ENCODE measurements around the gene PIEZO2. TPM values are rescaled to one million over a fixed set of nuclear protein-coding genes. Genes with fewer than 3 reads are reported as not detected.

The PIEZO2 gene
- total RNA-seq, 1 donor from 2014 or later: 0.30 TPM

DNA sequence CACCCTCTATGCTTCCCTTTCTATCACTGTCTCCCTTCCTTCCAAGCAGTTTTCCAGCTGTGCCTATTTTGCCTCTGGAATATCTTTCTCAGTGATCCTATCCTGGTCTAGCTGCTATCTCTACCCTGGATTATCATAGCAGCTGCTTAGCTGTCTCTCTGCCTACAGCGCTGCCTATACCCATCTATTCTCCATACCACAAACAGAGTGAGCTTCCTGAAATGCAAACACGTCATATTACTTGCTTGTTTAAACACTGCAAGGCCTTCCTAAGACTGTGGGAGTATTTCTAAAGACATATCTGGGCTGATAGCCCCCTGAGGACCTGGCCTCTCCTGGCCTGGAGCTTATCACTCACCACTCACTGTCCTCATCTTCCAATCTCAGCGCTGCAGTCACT is 403.4 kb downstream of the PIEZO2 start:
- DNase-seq (ENCODE audit: low read depth): no peak

DNA sequence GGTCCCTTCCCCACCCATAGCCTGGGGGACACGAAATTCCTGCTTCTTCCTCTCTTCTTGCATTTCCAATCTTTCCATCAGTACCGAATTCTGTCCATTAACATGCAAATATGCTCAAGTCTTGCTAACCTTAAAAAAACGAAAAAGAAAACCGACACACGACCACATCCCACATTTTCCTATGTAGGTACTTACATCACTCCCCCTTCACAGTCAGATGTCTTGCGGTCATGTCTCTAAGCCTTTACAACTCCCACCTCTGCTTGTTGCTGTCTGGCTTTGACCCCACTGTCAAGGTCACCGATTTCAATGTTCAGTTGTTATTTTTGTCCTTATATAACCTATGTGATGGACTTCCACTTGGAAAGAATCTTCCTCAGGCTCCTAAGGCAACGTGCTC is 404.1 kb downstream of the PIEZO2 start:
- DNase-seq (ENCODE audit: low read depth): no peak

DNA sequence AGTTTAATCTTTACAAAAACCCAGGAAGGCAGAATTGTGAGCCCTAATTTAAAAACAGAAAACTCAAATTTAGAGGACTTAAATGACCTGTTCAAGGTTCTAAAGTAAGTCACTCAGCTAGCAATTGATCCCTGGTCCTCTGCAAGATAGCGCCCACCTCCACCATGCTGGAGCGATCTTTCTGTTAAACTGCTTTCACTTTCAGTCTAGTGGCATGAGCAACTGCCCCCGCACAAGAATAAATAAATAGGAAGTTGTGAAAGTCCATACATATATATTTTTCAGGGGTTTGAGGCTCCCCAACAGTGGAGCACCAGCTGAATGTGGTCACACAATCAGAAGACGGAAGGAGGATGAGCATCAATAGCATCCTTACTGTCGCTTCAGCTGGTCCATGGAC is 405.6 kb downstream of the PIEZO2 start:
- DNase-seq (ENCODE audit: low read depth): no peak

DNA sequence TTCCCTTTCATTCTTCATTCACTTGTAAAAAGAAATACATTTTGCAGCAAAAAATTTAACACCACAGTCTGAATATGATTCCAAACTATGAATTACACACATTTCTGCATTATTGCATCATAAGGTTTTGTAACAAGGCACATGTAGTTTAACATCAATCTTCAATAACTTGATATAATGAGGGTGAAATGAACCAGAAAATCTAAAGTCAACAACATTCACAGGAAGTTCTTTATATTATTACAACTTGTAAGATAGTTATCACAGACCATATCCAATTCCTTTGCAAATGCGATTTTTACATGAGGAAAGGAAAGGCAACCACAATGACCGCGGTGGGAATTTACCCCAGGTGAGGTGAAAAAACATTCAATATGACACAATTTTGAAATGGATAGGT is 410.2 kb downstream of the PIEZO2 start:
- DNase-seq (ENCODE audit: low read depth): peak; percentile 10

DNA sequence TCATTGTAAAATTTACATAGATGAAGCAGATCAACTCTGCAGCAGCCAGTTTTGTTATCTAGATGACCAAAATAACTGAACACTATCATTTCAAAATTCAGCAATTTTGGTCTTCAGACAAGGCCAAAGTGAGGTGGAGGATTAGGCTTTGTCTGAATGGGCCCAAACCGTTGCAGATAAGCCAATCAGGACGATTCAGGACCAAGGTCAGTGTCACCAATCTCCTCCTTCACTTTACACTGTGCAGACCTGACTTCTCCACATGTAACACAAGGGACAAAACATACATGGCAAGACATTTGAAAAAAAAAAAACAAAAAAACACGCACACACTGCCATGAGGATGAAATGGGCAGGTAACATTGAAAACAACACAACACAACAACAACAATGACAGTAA is 412.4 kb downstream of the PIEZO2 start:
- DNase-seq (ENCODE audit: low read depth): no peak

DNA sequence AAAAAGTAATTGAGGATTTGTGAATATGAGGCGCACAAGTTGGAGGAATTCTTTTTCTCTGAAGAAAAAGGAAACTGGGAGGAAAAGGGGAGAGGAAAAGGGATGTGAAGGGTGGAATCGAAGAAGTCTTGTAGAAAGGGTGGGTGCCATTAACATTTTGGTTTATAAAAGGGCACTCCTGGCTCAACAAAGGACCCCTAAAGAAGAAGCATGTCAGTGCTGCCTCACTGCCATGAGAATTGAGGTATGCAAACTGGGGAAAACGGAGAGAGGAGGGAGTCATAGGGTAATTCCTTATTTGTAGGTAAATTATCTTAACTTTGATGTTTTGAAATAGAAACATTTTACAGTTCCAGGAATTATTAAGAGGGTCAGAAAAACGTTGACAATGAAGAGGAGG is 416.4 kb downstream of the PIEZO2 start:
- no peak for DNase-seq (ENCODE audit: low read depth)

DNA sequence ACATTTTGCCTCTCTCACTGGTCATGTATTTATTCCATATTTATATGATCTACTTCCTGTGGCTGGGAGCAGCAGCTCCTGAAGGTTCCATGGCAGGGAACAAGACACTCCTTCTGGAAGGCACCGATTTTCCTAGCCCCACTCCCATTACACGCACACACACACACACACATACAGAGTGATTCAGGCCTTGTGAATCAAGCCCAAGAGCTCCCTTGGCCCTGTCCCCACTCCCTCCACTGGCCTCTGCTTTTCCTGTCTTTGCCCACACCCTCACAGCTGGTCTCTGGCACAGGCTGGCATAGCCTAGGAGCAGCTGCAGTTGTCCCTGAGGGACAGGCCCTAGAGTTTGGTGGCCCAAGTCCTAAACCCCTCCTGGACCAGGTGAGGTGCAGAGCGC is 421.9 kb downstream of the PIEZO2 start:
- DNase-seq (ENCODE audit: low read depth): no peak

DNA sequence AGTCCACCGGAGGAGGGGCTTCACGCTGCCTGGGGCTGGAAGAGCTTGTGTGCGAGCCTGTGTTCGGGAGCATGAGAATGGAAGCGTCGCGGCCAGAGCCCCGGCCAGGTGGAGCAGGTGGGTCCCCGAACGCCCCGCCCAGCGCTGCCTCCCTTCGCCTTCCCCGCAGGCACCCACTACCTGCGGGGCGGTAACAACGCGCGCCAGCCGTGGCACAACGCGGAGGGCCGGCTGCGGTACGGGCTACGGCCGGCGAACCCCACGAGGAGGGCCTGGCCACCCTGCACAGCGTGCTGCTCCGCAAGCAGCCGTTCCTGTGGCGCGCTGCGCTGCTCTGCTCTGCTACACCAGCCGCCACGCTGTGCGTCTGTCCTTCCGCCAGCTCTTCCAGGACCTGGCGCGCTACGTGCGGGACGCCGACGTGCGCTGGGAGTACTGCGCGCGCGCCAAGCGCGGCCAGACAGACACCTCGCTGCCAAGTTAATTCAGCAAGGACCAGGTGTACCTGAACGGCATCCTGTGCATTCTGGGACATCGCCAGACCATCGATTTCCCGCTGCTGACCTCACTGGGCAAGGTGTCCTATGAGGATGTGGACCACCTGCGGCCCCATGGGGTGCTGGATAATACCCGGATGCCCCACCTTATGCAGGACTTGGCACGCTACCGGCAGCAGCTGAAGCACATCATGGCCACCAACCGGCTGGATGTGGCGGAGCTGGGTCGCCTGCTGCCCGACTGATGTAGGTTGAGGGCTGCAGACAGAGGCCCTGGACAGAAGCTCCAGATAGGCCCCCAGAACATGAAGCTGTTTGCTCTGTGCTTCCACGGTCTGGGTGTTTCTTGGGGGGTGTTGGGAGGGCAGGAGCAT is 422.9 kb downstream of the PIEZO2 start:
- no peak for DNase-seq (ENCODE audit: low read depth)

DNA sequence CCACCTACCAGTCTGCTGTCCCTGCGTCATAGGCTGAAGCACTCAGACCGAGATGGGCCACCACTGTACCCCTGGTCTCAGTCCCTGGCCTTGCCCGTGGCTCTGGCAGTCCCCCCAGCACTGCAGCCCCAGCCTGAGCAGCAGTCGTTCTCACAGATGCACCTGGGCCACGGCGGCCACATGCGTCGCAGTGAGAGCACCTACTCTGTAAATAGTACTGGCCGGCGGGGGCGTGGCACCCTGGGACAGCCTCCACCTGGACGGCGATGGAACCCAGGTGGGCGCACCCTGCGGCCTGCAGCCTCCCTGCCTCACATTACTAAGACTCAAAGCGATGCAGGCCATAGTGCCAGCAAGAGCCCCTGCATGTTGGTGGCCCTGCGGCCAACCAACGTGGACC is 424.7 kb downstream of the PIEZO2 start:
- DNase-seq (ENCODE audit: low read depth): no peak

DNA sequence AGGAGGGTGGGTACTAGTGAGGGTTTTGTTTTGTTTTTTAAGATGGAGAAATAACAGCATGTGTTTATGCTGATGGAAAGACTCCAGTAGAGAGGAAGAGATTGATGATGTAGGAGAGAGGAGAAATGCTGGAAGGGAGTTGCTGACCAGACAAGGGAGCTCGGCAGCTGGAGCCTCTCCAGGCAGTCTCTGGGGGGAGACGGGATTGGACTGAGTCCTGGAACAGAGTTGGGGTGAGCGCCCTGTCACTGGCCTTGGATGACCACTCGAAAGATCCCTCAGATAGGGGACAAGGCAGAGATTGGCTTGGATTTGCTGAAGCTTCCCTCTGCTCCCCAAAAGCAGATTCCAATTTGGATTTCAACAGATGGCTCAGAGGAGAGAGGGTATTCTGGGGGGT is 425.9 kb downstream of the PIEZO2 start:
- DNase-seq (ENCODE audit: low read depth): no peak

DNA sequence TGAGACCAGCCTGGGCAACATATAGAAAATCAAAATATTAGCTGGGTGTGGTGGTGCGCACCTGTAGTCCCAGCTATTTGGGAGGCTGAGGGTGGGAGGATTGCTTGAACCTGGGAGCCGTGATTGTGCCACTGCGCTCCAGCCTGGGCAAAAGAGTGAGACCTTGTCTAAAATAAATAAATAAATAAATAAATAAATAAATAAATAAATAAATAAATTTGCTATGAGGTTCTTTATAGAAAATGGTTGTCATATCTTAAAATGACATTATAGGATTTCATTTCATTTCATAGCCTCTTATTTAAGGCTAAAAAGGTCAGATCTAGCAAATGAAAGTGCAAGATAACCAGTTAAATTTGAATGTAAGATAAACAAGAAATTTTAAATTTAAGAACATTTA is 430.6 kb downstream of the PIEZO2 start:
- DNase-seq (ENCODE audit: low read depth): no peak

DNA sequence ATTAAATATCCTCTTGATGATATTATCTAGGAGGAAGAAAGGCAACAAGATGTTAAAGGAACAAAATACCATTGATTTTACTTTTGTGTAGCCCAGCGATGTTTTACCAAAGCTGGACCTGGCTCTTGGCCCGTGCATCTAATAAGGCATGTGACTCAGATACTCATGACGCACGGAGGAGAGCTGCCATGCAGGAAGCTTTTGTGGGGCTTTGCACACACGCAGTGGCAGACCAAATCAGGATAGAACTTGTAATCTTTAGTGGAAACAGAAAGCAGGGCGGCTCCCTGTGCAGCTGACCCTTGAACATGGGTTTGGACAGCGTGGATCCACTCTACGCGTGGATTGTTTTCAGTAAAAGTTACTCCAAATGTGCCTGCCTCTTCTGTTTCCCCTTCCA is 433.6 kb downstream of the PIEZO2 start:
- DNase-seq (ENCODE audit: low read depth): peak; percentile 36

DNA sequence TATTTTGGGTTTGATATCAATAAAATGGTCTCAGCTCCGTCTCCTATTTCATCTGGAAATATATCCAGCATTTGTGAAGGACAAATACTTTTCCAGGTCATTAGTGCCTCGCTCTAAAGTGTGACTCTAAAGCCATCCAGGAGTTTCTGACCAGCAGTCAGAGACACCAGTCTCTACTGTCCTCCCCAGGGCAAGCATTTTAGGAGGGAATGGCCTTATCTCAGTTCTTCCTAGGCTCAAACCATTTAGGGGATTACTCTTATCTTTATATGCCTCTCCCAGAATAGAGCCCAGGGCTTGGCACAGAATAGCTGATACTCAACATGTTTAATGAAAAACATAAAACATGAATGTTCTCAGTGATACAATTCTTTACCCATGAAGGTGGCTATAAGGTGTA is 436.0 kb downstream of the PIEZO2 start:
- no peak for DNase-seq (ENCODE audit: low read depth)

DNA sequence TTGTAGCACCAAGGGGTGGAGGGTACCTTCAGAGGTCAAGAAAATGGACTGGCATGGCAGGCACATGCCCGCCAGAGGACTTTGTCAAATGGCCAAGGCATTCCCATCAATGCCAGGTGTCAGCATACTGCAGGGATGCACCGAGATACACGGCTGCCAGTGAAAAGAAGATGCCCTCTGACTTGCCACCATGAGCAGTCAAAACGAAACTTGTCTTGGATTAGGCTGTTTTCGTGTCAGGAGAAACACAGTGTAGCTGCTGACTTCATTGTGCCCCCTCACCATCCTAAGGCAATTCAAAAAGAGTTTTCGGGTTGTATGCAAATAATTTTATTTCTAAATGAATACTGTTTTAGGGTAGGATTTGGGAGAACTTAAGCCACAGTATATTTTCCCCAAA is 442.1 kb downstream of the PIEZO2 start:
- no peak for DNase-seq (ENCODE audit: low read depth)

DNA sequence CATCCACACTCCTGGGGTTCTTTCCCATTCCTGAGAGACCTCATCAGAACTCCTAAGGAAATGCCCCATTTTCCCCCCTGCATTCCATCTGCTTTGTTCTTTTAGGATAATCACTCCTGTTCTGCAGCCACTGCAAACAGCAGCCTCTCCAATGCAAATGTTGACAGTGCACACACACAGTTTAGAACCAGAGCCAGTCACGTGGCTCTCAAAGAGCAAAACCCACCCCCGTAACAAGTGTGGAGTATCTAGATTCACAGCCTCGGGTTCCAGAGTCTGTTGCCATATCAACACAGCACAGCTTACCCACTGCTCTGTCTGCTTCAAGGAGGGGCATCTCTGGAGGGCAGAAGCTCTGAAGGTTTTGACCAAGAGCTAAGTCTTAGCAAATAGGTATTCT is 443.6 kb downstream of the PIEZO2 start:
- no peak for DNase-seq (ENCODE audit: low read depth)

DNA sequence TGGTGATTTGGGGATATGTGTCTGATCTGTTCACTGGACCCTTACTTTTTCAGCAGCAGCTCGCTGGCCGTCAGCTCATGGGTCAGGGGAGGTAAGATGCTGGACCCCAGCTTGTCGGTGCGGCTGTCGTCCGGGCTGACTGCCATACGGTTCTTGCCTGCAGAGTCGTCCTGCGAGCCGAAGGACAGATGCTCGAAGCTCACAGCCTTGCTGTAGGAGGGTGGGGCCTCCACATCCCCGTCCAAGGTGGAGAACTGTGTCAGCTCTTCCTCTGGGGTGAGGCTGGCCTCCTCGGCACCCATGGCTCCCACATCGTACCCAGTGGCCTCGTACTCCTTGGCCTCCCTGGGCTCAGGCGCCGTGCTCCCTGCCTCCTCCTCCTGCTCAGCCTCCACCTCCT is 444.1 kb downstream of the PIEZO2 start:
- no peak for DNase-seq (ENCODE audit: low read depth)

DNA sequence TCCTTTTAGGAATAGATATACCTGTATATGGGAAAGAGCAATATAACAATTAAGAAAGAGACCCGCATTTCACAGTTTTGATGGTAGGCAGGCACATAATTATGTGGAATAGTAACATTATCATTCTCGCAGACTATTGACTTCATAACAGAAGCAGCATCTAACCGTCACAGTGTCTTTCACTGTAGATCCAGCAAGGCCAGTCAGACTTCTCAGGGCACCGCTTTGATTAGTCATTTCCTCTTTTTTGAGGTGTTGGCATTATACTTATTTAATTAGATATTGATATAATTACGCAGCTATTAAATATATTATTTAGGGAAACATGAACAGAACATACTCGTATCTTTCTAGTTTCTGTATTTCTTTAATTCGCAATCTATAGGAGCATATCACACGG is 447.2 kb downstream of the PIEZO2 start:
- no peak for DNase-seq (ENCODE audit: low read depth)

DNA sequence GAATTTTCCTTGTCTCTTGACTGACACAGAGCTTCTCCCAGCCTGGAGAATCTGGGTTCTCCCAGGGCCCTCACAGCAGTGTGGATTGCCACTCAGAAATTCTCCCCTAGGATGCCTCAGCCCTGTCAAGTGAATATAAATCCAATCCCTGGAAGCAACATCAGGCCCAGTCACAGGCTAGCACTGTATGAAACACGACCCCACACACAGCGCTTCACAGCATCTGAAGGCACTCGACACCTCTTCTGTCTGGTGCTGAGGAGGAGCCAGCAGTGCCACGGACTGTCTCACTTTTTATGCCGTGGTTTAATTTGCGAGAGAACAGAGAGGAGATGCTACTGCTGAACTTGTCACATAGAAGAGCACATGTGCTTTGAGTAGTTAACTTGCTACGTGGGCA is 459.0 kb downstream of the PIEZO2 start:
- DNase-seq (ENCODE audit: low read depth): no peak

DNA sequence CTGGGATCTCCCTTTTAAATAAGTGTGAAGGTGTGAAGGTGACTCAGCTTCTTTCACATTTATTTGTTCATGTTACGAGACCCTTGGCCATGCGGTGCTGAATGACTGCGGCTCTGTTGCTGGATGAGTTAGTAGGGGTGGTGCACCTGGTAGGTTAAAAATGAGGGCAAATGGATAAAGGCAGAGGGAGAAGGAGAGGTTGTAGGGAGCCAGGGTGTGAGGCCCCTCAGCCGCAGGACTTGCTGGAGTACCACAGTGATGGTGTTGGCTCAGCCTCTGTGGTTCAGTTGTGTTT is 459.4 kb downstream of the PIEZO2 start:
- DNase-seq (ENCODE audit: low read depth): no peak

DNA sequence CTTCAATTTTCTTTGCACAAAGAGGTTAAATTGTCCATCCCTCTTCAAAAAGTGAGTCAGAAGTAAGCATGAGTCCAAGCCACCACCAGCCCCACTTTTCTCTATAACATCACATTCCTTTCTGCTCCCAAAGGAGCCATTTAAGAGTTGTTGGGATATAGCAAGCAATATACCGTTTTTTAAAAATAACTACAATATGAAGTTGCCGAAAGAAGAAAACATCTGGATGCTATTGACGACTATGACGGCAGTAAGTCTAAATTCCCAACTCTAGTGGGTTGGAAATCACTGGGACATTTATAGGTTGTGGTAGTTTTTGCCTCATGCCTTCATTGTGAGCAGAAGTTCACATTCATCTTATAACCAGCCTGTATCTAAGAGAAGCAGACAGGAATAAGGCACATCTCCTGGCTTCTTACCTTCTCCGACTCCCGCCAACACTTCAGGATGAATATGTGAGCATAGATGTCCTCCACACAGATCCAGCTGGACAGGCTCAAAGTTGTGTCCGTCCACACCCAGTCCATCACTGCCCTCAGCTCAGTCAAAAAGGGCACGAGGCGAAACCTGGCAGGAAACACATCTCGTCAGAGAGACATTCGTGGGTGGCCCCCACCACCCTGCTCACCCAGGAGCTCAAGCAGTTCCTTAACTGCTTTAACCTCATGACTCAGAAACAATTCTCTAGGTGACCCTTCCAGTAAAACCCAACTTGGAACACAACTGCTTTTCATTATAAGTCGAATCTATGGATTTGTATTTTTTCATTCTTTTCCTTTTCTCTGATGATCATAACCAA is 459.9 kb downstream of the PIEZO2 start:
- no peak for DNase-seq (ENCODE audit: low read depth)

DNA sequence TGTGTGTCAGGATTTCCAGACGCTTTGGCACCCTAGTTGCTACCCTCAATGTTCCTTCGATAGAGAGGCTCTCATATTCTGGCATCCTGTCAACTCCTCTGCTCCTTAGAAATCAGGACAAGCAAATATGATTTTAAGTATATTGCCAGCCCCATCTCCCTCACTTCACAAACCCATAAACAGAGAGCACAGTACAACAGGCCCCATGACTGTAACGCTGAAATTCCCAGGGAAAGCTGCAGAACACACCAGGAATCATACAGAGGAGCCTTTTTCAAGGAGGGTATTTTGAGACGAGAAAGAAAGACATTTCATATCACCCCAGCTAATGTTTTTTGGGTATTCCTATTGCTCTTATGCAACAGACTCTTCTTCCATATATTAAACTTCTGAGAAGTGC is 460.6 kb downstream of the PIEZO2 start:
- DNase-seq (ENCODE audit: low read depth): no peak

DNA sequence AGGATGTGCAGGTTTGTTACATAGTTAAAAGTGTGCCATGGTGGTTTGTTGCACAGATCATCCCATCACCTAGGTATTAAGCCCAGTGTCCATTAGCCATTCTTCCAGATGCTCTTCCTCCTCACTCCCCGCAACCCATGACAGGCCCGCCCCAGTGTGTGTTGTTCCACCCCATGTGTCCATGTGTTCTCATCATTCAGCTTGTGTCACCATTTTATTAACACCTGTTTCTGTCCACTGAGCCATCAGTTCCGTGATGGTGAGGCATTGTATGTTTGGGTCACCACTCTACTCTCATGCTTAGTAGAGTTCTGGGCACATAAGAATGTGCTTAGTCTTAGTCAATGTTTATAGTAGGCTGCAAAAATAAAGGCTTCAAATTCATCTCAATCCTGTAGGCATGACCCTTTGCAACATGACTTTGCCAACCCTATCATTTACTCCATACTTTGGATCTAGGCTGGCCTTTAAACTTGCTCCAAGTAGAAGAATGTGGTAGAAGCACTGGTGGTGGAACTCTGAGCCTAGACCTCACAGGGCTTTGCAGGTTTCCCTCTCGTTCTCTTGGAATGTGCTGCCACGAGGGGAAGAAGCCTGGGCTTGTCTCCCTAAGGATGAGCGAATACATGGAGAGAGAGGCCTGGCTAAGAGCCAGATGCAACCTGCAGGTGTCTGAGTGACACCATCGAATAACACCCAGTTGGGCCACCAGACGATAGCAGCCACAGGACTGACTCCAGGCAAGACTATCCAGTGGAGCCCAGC is 462.0 kb downstream of the PIEZO2 start:
- no peak for DNase-seq (ENCODE audit: low read depth)

DNA sequence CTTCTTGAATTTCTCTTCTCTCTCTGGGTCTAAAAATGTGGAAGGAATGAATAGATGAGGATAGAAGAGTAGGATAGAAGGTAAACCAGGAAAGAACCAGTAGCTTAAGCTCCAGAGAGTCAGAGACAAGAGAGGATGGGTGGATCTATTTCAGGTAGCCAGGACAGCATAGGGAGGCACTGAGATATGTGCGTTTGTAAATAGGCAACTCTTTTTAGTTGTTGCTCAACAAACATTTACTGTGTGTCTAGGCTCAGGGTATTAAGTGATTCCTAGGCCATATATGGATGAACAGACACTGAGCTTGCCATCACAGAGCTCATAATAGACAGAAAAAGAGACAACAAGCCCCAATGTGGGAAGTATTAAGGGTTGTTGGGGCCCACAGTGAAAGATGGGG is 463.1 kb downstream of the PIEZO2 start:
- DNase-seq (ENCODE audit: low read depth): no peak

Data from renal cortical epithelial cell (primary cell).